Stimulated activated CD8-positive, alpha-beta memory T cell treated with anti-CD3 and anti-CD28 coated beads, Interleukin-4, amount 100 ng/mL, for 4 hours (primary cell): ENCODE data around the gene VPS9D1.
"Not testable (repeated sequence)": the region's sequence is repeated elsewhere in the genome, so short reads cannot be mapped to it uniquely, and the experiment has no call there.

Experiments
- DNase-seq, 2 donors: peaks; one replicate each; pipeline ENCODE4 v3.0.0-alpha.2; 2020; ENCODE audit warnings: low read depth in 2 of 2, low spot score in 1 of 2

VPS9D1 gene

GRCh38 chr16:89668790-89669158 is 51.9 kb downstream of the VPS9D1 start:
- DNase-seq = no peak

GRCh38 chr16:89667633-89668032 is 53.1 kb downstream of the VPS9D1 start:
- no peak for DNase-seq

- DNase-seq = not testable (repeated sequence)
These were observed 53.7 kb downstream of the VPS9D1 start for GRCh38 chr16:89667000-89667399.

- DNase-seq = not testable (repeated sequence)
These were observed 56.5 kb downstream of the VPS9D1 start for GRCh38 chr16:89664238-89664637.

- DNase-seq = no peak
These were observed 59.5 kb downstream of the VPS9D1 start for GRCh38 chr16:89661215-89661614.

GRCh38 chr16:89660146-89660545 is 60.6 kb downstream of the VPS9D1 start:
- DNase-seq = no peak

GRCh38 chr16:89658221-89658879 is 62.3 kb downstream of the VPS9D1 start:
- DNase-seq = no peak

GRCh38 chr16:89657442-89658220 is 63.1 kb downstream of the VPS9D1 start, which contains the start of the genes CHMP1A and SPATA33:
Gene CHMP1A, minus strand, starts transcription at chr16:89657708. Its CDS starts 120 bp downstream, at chr16:89657588.
Gene SPATA33, plus strand, starts transcription at chr16:89657836. Its CDS starts 76 bp downstream, at chr16:89657912.
- peak; percentile 70 to 80 for DNase-seq
